Nephron (organoid): ENCODE results near the gene PLAU.

Experiments
- H3K27ac Mint-ChIP-seq, 3 experiments: 2 replicates each; pipeline ENCODE4 v1.8.0; 2020; ENCODE audit warnings: mixed read lengths in 3 of 3, mild to moderate bottlenecking in 2 of 3, moderate library complexity in 1 of 3
- H3K27me3 Mint-ChIP-seq: 2 replicates; pipeline ENCODE4 v1.8.0; 2021; ENCODE audit warnings: low read depth, mild to moderate bottlenecking, moderate library complexity, mixed read lengths
- H3K36me3 Mint-ChIP-seq: 2 replicates; pipeline ENCODE4 v1.8.0; 2020; ENCODE audit warnings: low read depth, mixed read lengths
- H3K4me1 Mint-ChIP-seq: 2 replicates; pipeline ENCODE4 v1.8.0; 2020; ENCODE audit warnings: mixed read lengths
- H3K4me3 Mint-ChIP-seq, 3 experiments: 2 replicates each; pipeline ENCODE4 v1.8.0; 2020; ENCODE audit warnings: mild to moderate bottlenecking in 3 of 3, mixed read lengths in 3 of 3, moderate library complexity in 2 of 3
- H3K9me3 Mint-ChIP-seq: 2 replicates; pipeline ENCODE4 v1.8.0; 2020; ENCODE audit warnings: mixed read lengths
- CTCF ChIP-seq, 3 experiments: fragments of 200-600 bp; sonication (generic); IDR thresholded peaks; one replicate each; pipeline ENCODE4 v1.5.0; 2021; ENCODE audit warnings: antibody characterized with exemption in 3 of 3; ENCODE audit not compliant: unreplicated experiment in 3 of 3

Gene PLAU

GRCh38 chr10:73965890-73966768, 55.2 kb downstream of the PLAU start:
- no peaks in the 10 kb centered on the region for H3K27me3 Mint-ChIP-seq
- H3K9me3 Mint-ChIP-seq: no peaks in the 10 kb centered on the region
- no peak for TF ChIP-seq CTCF (IDR thresholded peaks at IDR 0.05; ENCODE audit: unreplicated experiment in 3 of 3)
- peaks cover 32% of the 10 kb centered on the region for H3K4me1 Mint-ChIP-seq
- peak overlapping the region; percentile 95 to 98 (median 95) for H3K27ac Mint-ChIP-seq
- H3K36me3 Mint-ChIP-seq: no peaks in the 10 kb centered on the region
- peak overlapping the region; percentile 54 to 64 (median 57) for H3K4me3 Mint-ChIP-seq

GRCh38 chr10:73967022-73967429, 56.1 kb downstream of the PLAU start:
- Mint-ChIP-seq H3K4me3 (no peak overlapping the region), H3K9me3 (no peaks in the 10 kb centered on the region), H3K4me1 (peaks cover 32% of the 10 kb centered on the region), H3K36me3 (no peaks in the 10 kb centered on the region), H3K27ac (peak overlapping the region; percentile 95 to 98 (median 95)), H3K27me3 (no peaks in the 10 kb centered on the region)
- TF ChIP-seq CTCF (IDR thresholded peaks at IDR 0.05; ENCODE audit: unreplicated experiment in 3 of 3): no peak
